AG08396 (cell line): ENCODE data around the gene KLHDC10.
"Not testable (repeated sequence)": the region's sequence is repeated elsewhere in the genome, so short reads cannot be mapped to it uniquely, and the experiment has no call there.

Source experiments
- DNase-seq: peaks from one replicate; pipeline ENCODE4 v3.0.0; 2012; ENCODE audit warnings: low spot score, mixed read lengths

KLHDC10 gene

DNA sequence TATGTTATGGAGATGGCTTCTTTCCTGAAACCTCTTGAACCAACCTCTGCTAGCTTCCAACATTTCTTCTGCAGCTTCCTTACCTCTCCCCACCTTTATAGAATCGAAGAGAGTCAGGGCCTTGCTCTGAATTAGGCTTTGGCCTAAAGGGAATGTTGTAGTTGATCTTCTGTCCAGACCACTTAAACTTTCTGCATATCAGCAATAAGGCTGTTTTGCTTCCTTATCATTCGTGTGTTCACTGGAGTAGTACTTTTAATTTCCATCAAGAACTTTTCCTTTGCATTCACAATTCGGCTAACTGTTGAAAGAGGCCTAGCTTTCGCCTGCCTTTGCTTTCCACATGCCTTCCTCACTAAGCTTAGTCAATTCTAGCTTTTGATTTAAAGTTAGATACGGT is 48.0 kb downstream of the KLHDC10 start:
- no peak for DNase-seq

DNA sequence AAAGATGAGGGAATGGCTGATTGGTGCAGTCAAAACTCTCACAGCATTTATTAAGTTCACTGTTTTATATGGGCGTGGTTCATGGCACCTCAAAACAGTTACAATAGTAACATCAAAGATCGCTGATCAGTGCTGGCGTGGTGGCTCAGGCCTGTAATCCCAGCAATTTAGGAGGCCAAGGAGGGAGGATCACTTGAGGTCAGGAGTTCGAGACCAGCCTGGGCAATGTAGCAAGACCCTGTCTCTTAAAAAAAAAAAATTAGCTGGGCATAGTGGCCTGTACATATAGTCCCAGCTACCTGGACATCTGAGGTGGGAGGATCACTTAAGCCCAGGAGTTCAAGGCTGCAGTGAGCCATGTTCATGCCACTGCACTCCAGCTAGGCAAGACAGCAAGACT is 48.5 kb downstream of the KLHDC10 start:
- no peak for DNase-seq

DNA sequence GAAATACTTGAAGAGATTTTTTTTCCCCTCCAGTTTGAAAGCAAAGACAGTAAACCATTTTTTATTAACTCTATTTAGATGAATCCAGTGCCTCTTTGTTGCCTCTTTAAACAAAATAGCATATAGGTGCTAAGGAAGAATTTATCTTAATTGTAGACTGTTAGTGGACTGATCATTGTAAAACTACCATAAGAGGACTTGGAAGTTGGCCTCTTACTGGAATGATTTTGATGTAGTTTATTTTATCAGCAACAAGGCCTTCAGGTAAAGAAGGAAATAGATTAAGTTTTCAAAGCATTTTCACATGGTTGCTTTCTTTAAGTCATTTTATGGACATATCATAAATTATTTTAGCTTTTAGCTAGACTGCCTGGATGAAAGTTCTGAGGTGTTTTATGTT is 53.2 kb downstream of the KLHDC10 start:
- no peak for DNase-seq

DNA sequence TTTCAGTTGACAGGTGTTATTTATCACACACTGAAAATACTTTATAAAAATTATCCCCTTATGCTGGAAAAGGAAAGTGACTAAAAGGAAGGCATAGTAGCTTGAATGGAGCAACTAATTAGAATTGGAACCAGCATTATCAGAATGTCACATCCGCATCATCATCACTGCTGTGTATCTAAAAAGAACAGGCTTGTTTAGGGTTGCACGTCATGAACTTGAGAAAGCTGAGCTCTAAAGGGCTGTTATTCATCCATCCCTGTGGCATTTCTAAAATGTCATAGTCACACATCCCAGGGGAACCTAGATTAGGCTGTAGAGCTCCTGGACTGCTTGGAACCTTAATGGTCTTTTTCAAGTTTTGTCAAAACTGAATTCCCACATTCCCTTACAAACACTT is 54.4 kb downstream of the KLHDC10 start:
- DNase-seq, result no peak

DNA sequence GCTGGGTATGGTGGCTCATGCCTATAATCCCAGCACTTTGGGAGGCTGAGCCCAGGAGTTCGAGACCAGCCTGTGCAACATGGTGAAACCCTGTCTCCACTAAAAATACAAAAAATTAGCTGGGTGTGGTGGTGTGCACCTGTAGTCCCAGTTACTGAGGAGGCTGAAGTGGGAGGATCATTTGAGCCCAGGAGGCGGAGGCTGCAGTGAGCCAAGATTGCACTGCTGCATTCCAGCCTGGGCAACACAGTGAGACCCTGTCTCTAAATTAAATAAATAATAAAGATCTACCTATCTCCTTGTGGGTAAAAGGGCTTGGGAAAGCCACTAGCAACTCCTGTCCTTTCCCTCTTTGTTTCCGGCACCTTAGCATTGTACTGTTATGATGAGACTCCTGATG is 56.5 kb downstream of the KLHDC10 start:
- not testable (repeated sequence) for DNase-seq

DNA sequence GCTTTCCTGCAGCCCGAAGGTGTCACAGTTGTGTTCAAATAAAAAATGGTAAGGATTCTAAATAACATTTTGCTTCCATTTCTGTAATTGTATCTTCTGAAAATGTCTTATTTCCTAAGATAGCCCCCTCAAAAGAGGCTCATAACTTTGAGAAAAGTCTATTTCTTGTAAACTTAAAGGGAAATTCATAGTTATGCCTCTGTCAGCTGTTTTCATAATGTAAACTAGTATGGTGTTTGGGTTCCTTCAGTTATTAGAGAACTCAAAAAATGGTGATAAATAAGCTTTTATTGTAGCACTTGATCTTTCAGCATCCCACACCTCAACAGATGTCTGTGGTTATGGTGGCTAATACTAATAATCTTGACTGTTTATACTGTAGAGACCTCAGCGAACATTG is 57.1 kb downstream of the KLHDC10 start:
- DNase-seq, result no peak

DNA sequence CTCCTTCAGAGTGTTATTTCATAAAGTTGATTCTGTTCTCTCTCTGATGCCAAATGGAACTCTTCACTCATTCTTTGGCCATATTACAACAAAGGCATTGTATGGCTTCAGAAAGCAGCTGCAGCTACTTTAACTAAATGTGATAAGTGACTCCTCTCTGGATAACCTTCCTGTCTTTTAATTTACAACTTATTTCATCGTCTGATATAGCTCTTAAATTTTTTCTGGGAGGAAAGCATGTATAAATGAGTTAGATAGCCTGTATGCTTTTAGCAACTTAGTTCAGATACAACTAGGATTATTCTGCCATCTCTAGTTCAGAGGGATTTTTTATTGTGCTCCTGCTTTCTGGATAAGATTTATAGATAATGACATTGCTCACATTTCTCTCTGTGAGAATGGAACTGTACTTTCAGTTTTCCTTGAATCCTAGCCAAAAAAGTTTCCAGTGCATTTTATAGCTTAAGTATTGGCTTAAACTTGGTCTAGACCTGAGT is 57.5 kb downstream of the KLHDC10 start:
- DNase-seq, result no peak

DNA sequence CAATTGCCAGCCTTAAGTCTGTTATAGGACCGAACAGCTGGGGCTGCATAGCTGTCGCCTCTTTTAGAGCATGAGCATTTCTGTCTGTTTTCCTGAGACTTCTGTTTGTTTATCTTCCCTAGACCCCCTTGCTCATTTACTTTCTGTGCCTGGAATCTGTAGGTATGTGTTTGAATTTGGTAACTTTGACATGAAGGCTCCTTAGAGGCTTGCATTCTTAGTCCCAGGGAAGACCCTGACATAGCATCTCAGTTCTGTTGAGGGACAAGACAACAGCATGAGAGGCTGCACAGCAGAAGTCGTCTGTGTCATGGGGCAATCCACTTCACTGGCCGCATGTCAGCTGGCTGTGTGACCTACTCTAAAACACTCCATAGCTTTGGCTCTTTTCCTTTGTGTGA is 58.7 kb downstream of the KLHDC10 start:
- DNase-seq, result no peak

DNA sequence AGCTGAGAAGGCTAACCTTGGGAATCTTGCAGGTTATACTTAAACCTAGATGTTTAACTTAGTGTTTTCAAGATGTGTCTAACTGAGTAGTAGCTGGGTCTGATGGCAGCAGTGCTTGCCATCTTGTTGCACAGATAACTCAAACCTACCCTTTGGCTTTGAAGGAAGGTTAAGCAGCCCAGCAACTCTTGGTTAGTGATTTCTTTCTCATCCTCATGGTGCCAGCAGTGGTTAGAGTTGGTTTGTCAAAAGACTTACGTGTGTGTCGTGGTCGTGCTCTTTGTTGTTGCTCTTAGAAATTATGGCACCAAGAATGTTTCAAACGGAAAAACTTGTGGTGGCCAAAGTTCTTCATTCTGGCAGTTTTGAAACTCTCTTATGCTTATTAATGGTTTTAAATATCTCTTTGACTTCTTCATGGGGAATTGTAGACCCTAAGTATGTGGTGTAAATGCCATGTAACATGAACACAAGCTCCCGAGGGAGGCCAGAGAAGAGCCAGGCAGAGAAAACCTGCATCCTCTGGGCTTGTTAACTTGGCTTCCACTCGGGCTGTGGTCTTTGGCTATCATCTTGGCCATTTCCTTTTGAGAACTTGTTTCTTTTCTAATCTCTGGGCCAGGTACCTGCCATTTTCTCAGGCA is 61.0 kb downstream of the KLHDC10 start:
- no peak for DNase-seq

DNA sequence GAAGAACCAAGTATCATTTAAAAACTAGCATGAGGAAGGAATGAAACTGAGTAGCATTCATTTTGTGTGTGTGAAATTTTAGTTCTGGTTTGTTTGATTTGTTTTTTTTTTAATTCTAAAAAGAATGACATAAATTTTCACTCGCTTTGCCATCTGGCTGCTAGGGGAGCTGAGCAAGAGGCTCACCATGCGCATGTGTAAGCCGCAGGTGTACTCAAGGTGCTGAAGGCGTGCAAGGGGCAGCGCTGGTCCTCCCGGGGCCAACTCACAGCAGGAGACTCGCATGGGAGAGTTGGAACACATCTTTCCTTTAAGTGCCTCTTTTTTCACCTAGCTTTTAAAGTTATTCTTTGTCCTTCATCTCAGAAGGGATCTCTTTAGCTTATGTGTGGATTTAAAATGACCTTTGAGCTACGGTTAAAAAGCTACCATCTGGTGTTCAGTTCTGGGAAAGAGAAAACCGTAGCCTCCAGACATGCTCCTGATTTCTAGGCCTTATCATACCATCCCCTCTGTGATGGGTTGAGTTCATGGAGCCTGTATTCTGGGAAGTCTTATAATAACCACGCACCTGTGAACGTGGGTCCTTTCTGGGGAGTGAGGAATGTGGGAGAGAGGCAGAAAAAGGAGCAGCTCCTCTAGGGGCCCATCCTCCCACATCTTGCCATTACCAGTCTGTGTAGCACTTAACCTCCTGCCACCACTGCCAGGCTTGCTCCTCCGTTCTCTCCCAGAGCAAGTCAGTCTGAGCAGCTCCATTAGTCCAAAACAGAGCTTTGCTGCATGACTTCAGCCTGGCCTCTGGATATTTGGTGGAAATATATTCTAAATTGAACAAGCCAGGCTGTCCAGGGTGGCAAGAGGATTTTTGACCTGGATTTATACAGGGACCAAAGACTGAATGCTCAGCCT is 61.9 kb downstream of the KLHDC10 start:
- DNase-seq, result no peak

DNA sequence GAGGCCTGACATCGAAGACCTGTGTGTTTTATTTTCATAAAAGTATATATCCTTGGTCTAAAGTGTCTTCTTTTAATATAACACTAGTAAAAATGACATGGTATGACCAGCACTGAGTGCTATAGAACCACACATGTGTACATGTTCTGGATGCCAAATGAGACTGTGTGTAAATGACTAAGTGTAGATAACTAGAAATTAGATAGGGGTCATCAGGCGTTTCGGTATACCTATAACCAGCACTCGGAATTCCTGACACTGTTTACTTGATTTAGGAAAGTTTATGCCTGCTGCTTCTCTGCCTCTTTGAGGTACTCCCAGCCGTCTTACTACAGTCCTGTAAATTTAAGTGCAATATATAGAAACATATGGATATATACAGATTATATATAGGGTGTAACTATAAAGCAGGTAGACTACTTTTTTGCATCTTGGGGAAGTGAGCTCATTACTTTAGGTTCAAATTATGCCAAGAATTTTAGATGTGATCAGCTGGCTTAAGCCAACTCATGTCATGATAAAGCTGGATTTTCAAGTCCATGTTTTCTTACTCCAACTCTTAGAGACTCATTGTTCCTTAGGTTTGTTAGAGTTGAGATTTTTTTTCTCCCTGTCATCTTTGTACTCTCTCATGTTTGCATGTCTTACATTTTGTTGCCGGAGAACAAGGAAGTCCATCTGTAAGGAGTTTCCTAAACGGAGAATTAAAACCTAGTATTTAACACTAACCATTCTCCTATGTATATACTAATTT is 62.9 kb downstream of the KLHDC10 start:
- DNase-seq, result no peak

DNA sequence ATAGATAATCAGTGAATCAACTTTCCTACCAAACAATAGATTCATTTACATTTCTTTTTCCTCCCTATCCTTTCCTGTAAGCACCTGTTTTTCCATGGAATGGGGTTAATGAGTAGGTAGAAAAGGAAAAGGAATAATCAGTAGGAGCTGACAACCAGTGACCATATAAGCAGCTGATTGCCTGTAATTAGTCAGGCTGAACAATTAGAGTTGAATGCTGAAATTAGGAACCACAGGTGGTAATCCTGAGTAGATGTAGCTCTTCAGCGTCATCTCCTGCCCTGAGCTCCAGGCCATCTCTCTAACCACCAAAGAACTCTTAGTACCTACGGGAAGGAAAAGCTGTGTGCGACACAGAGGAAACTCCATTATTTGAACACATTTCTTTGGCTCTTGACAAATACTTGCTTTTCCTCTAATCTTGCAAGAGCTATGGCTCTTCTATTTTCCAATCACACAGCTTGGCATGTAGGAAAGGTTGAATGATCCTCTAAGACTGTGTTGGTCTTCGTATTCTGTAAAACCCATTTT is 63.8 kb downstream of the KLHDC10 start:
- DNase-seq, result no peak

DNA sequence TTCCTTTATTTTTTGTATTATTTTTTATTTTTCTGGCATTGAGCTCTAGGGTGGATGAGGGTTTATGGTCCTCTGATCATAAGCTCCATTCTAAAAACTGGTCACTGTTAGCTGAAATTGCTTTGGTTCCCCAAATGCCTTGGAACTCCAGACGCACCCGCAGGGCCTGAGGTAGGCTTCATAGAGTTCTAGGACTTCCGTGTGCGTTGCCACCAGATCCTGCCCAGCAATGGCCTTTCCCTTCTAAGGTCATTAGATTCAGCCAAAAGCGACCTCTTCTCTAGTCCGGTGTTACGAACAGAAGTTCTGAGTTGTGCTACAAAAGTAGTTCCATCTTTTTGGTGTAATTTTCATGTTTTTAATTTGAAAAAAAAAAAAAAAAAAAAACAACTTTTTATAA is 64.4 kb downstream of the KLHDC10 start:
- no peak for DNase-seq

DNA sequence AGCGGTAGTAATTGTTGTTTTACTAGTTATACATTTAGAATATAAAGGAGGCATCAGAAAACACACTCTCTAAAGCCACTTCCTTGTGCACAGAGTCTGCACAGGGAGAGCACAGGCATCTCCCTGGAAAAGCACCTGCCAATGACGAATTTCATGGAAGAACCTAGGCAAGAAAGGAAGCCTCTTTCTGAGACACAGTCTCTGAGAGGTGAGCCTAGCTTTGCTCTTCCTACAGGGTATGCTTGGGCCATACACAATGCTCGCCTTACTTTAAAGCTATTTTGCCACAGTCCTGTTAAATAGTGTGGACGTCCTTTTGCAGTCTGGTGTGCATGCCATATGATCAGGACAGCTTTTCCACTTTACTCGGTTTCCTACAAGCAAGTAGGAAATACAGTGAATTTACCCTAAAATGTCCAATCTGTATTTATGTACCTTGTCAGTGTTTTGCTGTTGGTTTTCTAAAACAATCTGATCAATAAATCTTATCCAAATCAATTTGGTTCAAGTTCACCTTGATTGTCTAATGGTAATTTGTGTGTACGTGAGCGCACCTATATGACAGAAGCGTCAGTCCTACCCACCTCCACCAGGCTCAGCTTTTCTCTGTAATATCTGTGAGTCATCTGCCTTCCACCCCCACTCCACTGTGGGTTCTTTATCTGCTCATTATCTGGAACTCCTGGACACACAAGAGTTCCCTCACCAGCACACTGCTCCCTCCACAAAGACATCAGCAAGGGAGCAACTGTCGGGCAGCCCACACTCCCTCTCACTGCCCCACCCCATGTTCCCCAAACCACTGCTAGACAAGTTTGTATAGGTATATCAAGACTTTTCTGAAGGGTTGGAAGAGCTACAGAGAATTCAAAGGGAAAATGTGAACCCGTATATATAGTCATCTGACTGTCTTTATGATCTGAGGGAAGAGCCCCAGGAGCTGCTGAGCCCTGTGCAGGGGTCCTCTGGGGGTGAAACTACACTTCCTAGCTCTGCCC is 65.2 kb downstream of the KLHDC10 start:
- no peak for DNase-seq

DNA sequence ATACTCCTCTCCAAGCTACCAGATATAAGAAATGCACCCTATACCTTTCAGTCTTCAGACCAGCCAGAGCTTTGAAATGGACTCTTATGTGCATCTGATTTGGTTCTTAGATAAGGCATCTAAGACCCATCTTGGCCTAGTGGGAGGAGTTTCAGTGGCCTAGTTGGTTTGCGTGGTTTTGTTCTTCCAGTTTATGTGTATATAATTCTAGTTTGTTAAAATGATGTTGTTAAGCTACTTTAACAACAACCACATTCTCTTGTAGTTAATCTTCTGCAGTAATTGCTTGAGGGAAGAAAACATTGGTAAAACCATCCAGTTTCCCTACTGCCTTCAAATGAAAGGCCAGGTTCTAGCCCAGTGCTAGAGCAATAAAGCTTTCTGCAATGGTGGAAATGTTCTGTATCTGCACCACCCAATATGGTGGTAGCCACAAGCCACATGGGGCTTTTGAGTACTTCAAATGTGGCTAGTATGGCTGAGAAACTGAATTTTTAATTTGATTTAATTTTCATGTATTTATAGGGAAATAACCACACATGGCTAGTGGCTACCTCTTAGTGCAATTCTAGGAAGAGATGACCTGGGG is 66.3 kb downstream of the KLHDC10 start:
- DNase-seq, result no peak

DNA sequence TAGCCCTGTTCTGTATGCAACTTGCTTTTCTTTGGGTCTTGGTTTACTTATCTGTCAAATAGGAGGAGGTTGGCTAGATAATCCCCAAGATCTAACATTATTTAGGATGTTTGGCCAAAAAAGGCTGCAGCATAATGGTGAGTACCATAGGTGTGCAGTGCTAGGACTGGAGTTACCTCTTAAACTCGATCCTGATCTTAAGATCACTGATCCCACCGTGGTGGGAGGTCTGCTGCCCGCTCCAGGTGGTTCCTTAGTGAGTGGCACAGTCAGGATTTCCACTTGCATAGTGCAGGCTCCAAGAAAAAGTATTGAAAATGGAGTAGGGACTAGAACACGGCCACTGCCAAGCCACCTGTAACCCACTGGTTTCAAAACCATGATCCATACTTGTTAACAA is 66.9 kb downstream of the KLHDC10 start:
- no peak for DNase-seq

DNA sequence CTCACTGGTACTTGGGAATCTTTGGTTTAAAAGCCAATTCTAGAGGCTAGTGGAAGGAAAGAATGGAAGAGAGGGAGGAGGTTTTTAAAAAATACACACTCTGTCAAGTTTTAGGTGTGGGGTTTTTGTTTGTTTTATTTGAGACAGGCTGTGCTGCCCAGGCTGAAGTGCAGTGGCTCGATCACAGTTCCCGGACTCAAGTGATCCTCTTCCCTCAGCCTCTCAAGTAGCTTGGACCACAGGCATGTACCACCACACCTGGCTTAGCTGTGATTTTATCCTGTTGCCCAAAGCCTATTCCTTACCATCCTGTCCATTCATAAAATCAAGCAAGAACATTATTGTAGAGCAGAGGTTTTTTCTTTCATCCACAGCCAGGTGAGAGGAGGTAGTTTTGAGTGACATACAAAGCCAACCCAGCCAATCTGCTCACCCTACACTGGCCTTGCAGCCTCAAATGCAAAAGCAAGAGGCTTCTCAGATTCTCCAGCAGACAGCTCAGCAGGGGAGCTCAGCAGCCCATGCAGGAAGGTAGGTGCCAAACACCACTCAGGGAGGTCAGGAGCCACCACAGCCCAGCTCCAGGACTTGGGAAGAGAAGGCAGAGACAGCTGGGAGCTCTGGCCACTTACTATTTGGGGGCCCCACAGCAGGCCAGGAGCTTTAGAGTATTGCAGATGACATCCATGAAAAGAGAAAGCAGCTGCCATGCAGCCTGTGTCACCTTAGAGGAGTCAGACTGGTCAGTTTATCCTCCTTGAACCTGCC is 69.0 kb downstream of the KLHDC10 start:
- no peak for DNase-seq

DNA sequence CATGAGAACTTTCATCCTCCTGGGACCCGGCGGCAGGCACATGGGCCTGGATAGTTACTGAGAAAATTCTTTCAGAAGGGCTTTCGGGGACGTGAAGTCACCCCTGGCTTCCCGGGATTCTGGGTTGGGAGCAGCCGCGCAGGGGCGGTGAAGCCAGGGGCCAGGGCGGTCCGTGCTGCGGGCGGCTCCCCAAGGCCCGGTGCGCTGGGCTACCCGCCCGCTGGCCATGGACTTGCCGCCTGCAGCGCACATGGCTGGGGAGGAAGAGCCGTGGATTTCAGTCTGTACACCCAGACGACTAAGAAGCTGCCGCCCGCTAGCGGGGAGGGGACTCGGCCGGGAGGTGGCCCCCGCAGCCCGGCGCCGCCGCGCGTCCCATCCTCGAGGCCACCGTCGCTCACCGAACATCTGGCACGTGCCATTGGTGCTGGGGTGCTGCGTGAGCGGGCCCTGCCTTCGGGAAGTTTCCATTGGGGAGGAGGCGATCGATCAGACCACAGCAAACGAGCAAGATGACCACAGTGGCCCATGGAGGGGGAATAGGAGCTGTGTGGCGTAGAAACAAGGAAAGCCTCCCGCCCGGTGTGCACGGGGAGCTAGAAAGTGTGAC is 70.3 kb downstream of the KLHDC10 start:
- DNase-seq, result no peak

DNA sequence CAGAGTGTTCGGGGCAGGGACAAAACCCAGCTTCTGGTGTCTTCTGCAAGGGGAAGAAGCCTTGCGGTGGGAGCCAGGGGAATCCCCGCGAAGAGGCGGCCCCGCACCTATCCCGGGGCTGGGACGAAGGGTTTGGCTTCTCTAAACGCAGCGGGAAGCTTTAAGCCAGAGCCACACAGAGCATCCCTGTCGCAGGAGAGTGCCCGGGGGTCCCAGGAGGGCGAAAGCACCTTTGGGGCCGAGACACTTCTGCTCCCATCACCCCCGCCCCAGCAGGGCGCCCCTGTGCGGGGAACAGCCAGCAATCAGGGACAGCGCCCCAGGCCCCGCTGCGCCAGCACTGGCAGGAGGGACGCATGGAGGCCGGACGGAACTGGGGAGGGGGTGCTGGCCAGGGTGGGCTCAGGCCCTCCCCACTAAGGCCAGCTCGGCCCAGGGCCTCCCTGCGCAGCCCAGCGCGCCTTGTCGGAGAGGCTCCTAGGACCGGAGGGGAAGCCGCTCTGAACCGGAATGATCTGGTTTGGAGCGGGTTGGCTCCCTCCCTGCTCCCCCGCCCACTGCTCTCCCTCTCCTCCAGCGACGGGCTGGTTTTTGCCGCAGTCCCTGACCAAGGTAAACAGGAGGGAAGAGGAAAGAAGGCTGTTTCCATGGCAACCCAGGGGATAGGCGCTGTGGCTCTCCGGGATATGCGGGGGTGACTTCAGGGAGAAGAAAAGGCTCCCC is 71.0 kb downstream of the KLHDC10 start:
- peak; percentile 88 for DNase-seq
